SU-DHL-6 (cell line): Measurements from ENCODE around the gene HMGB2.

Experiments used
- EZH2phosphoT487 ChIP-seq: fragments of 200-600 bp; sonication (generic), shearing (Covaris generic); conservative IDR thresholded peaks from 2 replicates; pipeline ENCODE4 v1.6.1; 2018; ENCODE audit warnings: mild to moderate bottlenecking, antibody characterized with exemption, low read length, moderate library complexity, mixed read lengths
- TF ChIP-seq, protein P1 (sequence below): fragments of 200-600 bp; sonication (generic); IDR thresholded peaks from one replicate; pipeline ENCODE4 v1.5.1; 2017; ENCODE audit warnings: antibody characterized with exemption, mild to moderate bottlenecking, low read length, moderate library complexity; ENCODE audit not compliant: insufficient read depth, poor library complexity, severe bottlenecking

DNA sequence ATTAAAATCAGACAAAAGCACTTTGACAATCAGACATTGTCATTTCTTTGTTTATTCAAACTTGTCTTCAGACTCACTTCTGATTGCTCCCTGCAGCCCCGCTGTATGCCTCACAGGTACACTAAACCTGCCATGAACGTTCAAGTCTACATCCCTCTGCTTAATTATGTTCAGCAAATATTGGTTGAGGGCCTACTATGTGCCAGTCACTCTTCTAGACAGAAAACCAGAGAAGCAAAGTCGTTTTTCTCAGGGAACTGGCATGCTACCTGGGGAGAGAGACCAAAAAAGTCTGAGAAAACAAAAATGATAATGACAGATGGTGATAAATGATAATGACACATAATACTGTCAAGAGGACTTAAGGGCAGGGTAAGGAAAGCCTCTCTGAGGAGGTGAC lies 19.4 kb downstream of the HMGB2 start:
- TF ChIP-seq, protein P1, sequence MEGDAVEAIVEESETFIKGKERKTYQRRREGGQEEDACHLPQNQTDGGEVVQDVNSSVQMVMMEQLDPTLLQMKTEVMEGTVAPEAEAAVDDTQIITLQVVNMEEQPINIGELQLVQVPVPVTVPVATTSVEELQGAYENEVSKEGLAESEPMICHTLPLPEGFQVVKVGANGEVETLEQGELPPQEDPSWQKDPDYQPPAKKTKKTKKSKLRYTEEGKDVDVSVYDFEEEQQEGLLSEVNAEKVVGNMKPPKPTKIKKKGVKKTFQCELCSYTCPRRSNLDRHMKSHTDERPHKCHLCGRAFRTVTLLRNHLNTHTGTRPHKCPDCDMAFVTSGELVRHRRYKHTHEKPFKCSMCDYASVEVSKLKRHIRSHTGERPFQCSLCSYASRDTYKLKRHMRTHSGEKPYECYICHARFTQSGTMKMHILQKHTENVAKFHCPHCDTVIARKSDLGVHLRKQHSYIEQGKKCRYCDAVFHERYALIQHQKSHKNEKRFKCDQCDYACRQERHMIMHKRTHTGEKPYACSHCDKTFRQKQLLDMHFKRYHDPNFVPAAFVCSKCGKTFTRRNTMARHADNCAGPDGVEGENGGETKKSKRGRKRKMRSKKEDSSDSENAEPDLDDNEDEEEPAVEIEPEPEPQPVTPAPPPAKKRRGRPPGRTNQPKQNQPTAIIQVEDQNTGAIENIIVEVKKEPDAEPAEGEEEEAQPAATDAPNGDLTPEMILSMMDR: no peak
- TF ChIP-seq EZH2phosphoT487: no peak
